H1 (cell line): Measurements from ENCODE around the gene LPGAT1.

ENCODE experiments used
- ATF2 ChIP-seq: IDR thresholded peaks from 2 replicates; pipeline ENCODE4 v1.6.1; 2012; ENCODE audit warnings: low read length, inconsistent platforms
- EZH2 ChIP-seq: fragments of 200-600 bp; sonication (generic); IDR thresholded peaks from 2 replicates; pipeline ENCODE4 v1.7.1; 2012; ENCODE audit warnings: low read depth, mild to moderate bottlenecking, moderate library complexity, low read length, inconsistent platforms; ENCODE audit not compliant: severe bottlenecking
- SRF ChIP-seq: IDR thresholded peaks from 2 replicates; pipeline ENCODE4 v1.6.1; 2011; ENCODE audit warnings: mild to moderate bottlenecking, low read depth, low read length, moderate library complexity
- TF ChIP-seq, protein P1 (sequence below), 3 experiments: IDR thresholded peaks; 1 replicate in 2 of 3; 2 replicates in 1 of 3; pipeline versions ENCODE4 v1.5.1 to v1.6.1; 2011; ENCODE audit warnings: low read length in 3 of 3, mild to moderate bottlenecking in 3 of 3, inconsistent platforms in 2 of 3, low read depth in 1 of 3, moderate library complexity in 1 of 3; ENCODE audit not compliant: insufficient read depth in 1 of 3; ENCODE audit errors: control extremely low read depth in 1 of 3

DNA sequence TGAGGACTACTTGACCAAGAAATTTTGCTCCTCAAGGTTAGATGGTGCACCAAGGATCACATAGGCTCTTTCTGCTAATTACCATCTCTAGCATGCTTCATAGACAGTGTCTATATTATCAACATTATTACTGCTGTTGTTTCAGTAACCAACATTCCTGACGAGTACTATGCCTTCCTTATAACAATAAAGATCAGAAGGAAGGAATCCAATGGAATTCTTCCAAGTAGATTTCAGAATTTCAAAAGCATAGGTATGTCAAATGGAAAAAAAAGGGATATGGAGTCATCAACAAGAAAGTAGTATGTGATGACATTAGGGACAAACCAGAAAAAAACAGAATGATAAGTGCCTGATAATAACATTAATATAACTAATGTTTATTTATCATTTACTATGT is 39.6 kb upstream of the LPGAT1 start:
- TF ChIP-seq ATF2 (no peak), SRF (no peak), EZH2 (no peak)
- TF ChIP-seq, protein P1, sequence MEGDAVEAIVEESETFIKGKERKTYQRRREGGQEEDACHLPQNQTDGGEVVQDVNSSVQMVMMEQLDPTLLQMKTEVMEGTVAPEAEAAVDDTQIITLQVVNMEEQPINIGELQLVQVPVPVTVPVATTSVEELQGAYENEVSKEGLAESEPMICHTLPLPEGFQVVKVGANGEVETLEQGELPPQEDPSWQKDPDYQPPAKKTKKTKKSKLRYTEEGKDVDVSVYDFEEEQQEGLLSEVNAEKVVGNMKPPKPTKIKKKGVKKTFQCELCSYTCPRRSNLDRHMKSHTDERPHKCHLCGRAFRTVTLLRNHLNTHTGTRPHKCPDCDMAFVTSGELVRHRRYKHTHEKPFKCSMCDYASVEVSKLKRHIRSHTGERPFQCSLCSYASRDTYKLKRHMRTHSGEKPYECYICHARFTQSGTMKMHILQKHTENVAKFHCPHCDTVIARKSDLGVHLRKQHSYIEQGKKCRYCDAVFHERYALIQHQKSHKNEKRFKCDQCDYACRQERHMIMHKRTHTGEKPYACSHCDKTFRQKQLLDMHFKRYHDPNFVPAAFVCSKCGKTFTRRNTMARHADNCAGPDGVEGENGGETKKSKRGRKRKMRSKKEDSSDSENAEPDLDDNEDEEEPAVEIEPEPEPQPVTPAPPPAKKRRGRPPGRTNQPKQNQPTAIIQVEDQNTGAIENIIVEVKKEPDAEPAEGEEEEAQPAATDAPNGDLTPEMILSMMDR (IDR thresholded peaks at IDR 0.05; ENCODE audit: control extremely low read depth in 1 of 3, insufficient read depth in 1 of 3, low read depth in 1 of 3, low read length in 3 of 3) = no peak
